Parathyroid adenoma (tissue), 2 donors: ENCODE results near the gene SPPL3.
A peak's percentile ranks its signal among the peaks of the same experiment; 100 is the strongest.

ENCODE experiments used
- H2AFZ ChIP-seq: fragments of 300-600 bp; sonication (generic); one replicate; pipeline ENCODE4 v1.7.0; 2017; ENCODE audit warnings: antibody characterized with exemption, mild to moderate bottlenecking
- H3K27ac ChIP-seq: fragments of 300-600 bp; sonication (generic); one replicate; pipeline ENCODE4 v1.7.0; 2017
- H3K27me3 ChIP-seq: fragments of 300-600 bp; sonication (generic); one replicate; pipeline ENCODE4 v1.7.0; 2017; ENCODE audit warnings: low read length; ENCODE audit not compliant: control insufficient read depth, insufficient read depth
- H3K36me3 ChIP-seq: fragments of 300-600 bp; sonication (generic); one replicate; pipeline ENCODE4 v1.7.0; 2017; ENCODE audit warnings: low read length; ENCODE audit not compliant: control insufficient read depth, insufficient read depth
- H3K4me1 ChIP-seq: fragments of 300-600 bp; sonication (generic); one replicate; pipeline ENCODE4 v1.7.0; 2017; ENCODE audit warnings: control low read depth
- H3K4me2 ChIP-seq: fragments of 300-600 bp; sonication (generic); one replicate; pipeline ENCODE4 v1.7.0; 2017; ENCODE audit warnings: low read length
- H3K4me3 ChIP-seq: fragments of 300-600 bp; sonication (generic); one replicate; pipeline ENCODE4 v1.7.0; 2017; ENCODE audit warnings: low read depth, low read length
- H3K79me2 ChIP-seq: fragments of 300-600 bp; sonication (generic); one replicate; pipeline ENCODE4 v1.7.0; 2017; ENCODE audit warnings: control low read depth
- H3K9ac ChIP-seq: fragments of 300-600 bp; sonication (generic); one replicate; pipeline ENCODE4 v1.7.0; 2017; ENCODE audit warnings: mild to moderate bottlenecking
- H3K9me3 ChIP-seq: fragments of 300-600 bp; sonication (generic); one replicate; pipeline ENCODE4 v1.7.0; 2017; ENCODE audit warnings: low read length; ENCODE audit not compliant: control insufficient read depth
- TF ChIP-seq, protein P1 (sequence below): fragments of 300-600 bp; sonication (generic); IDR thresholded peaks from one replicate; pipeline ENCODE4 v1.7.0; 2017; ENCODE audit warnings: antibody characterized with exemption, mild to moderate bottlenecking
- donor health status: primary hyperparathyroidism.

SPPL3 gene

DNA sequence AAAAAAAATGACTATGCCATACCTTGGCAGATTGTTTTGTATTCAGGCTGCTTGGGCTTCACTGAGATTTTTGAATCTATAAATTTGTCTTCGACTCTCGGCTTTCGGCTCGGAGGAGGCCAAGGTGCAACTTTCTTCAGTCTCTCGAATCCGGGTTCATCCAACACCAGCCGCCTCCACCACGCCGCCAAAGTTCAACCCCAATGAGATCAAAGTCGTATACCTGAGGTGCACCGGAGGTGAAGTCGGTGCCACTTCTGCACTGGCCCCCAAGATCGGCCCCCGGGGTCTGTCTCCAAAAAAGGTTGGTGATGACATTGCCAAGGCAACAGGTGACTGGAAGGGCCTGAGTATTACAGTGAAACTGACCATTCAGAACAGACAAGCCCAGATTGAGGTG, 12.4 kb upstream of the SPPL3 start:
- no peaks in the 10 kb centered on the region for H3K79me2 ChIP-seq
- no peak overlapping the region for H3K4me2 ChIP-seq
- no peak overlapping the region for H3K27ac ChIP-seq
- TF ChIP-seq, protein P1, sequence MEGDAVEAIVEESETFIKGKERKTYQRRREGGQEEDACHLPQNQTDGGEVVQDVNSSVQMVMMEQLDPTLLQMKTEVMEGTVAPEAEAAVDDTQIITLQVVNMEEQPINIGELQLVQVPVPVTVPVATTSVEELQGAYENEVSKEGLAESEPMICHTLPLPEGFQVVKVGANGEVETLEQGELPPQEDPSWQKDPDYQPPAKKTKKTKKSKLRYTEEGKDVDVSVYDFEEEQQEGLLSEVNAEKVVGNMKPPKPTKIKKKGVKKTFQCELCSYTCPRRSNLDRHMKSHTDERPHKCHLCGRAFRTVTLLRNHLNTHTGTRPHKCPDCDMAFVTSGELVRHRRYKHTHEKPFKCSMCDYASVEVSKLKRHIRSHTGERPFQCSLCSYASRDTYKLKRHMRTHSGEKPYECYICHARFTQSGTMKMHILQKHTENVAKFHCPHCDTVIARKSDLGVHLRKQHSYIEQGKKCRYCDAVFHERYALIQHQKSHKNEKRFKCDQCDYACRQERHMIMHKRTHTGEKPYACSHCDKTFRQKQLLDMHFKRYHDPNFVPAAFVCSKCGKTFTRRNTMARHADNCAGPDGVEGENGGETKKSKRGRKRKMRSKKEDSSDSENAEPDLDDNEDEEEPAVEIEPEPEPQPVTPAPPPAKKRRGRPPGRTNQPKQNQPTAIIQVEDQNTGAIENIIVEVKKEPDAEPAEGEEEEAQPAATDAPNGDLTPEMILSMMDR: no peak
- H3K9ac ChIP-seq: no peak overlapping the region
- H3K9me3 ChIP-seq: no peaks in the 10 kb centered on the region
- no peak overlapping the region for H2AFZ ChIP-seq
- H3K4me1 ChIP-seq: no peaks in the 10 kb centered on the region
- no peak overlapping the region for H3K4me3 ChIP-seq
- no peaks in the 10 kb centered on the region for H3K36me3 ChIP-seq
- no peaks in the 10 kb centered on the region for H3K27me3 ChIP-seq

GRCh38 chr12:120914794-120915193, 10.6 kb upstream of the SPPL3 start:
- Histone ChIP-seq H3K79me2 (no peaks in the 10 kb centered on the region), H3K9ac (no peak overlapping the region), H3K27me3 (no peaks in the 10 kb centered on the region), H3K4me2 (no peak overlapping the region), H2AFZ (no peak overlapping the region), H3K9me3 (no peaks in the 10 kb centered on the region), H3K4me1 (no peaks in the 10 kb centered on the region), H3K27ac (no peak overlapping the region), H3K36me3 (no peaks in the 10 kb centered on the region), H3K4me3 (no peak overlapping the region)
- TF ChIP-seq, protein P1: no peak

- Histone ChIP-seq H3K4me1 (no peaks in the 10 kb centered on the region), H3K27me3 (no peaks in the 10 kb centered on the region), H3K36me3 (no peaks in the 10 kb centered on the region), H3K79me2 (no peaks in the 10 kb centered on the region), H3K27ac (no peak overlapping the region), H3K4me3 (no peak overlapping the region), H3K4me2 (no peak overlapping the region), H2AFZ (no peak overlapping the region), H3K9ac (no peak overlapping the region), H3K9me3 (no peaks in the 10 kb centered on the region)
- TF ChIP-seq, protein P1: no peak
Measured at GRCh38 chr12:120909633-120910298, 5.6 kb upstream of the SPPL3 start.

- peak overlapping the region; percentile 35 for H2AFZ ChIP-seq
- H3K9me3 ChIP-seq: no peaks in the 10 kb centered on the region
- no peak overlapping the region for H3K4me2 ChIP-seq
- no peak overlapping the region for H3K4me3 ChIP-seq
- TF ChIP-seq, protein P1: no peak
- H3K4me1 ChIP-seq: no peaks in the 10 kb centered on the region
- H3K27me3 ChIP-seq: no peaks in the 10 kb centered on the region
- no peaks in the 10 kb centered on the region for H3K36me3 ChIP-seq
- H3K9ac ChIP-seq: no peak overlapping the region
- no peak overlapping the region for H3K27ac ChIP-seq
- peaks cover 3% of the 10 kb centered on the region for H3K79me2 ChIP-seq
Measured at GRCh38 chr12:120905856-120906384, 1.8 kb upstream of the SPPL3 start.
